Fibroblast of lung (primary cell): ENCODE measurements around the gene OR6S1. TPM values are rescaled to one million over a fixed set of nuclear protein-coding genes. Genes with fewer than 3 reads are reported as not detected.
"Not testable (repeated sequence)": the region's sequence is repeated elsewhere in the genome, so short reads cannot be mapped to it uniquely, and the experiment has no call there.

Experiments
- DNase-seq, 2 donors: peaks; one replicate each; pipeline versions ENCODE4 v3.0.0 to v3.0.0-alpha.2; 2010; ENCODE audit warnings: low read depth in 2 of 2
- H2AFZ ChIP-seq: 2 replicates; pipeline ENCODE4 v1.5.1; 2012; ENCODE audit warnings: low read length, control low read depth, inconsistent platforms
- H3K27ac ChIP-seq: 2 replicates; pipeline ENCODE4 v1.5.1; 2011; ENCODE audit warnings: low read length, control low read depth; ENCODE audit not compliant: insufficient read depth
- H3K27me3 ChIP-seq: 2 replicates; pipeline ENCODE4 v1.5.1; 2011; ENCODE audit warnings: mild to moderate bottlenecking, low read length; ENCODE audit not compliant: control insufficient read depth, insufficient read depth
- H3K36me3 ChIP-seq: 2 replicates; pipeline ENCODE4 v1.5.1; 2011; ENCODE audit warnings: low read length; ENCODE audit not compliant: control insufficient read depth, insufficient read depth
- H3K4me1 ChIP-seq: 2 replicates; pipeline ENCODE4 v1.5.1; 2011; ENCODE audit warnings: low read length; ENCODE audit not compliant: control insufficient read depth, insufficient read depth; ENCODE audit errors: extremely low read depth
- H3K4me2 ChIP-seq: 2 replicates; pipeline ENCODE4 v1.5.1; 2011; ENCODE audit warnings: low read length, control low read depth; ENCODE audit not compliant: insufficient read depth; ENCODE audit errors: extremely low read depth
- H3K4me3 ChIP-seq, 4 experiments: fragments of 200-600 bp in 1 of 4; sonication (generic) in 1 of 4; replicated peaks in 1 of 4; 2 replicates each; pipeline ENCODE4 v1.5.1; 2011 to 2016; ENCODE audit warnings: low read length in 4 of 4, low read depth in 3 of 4, mild to moderate bottlenecking in 3 of 4, control low read depth in 2 of 4, inconsistent platforms in 1 of 4, mixed read lengths in 1 of 4; ENCODE audit not compliant: insufficient read depth in 1 of 4; ENCODE audit errors: control extremely low read depth in 1 of 4
- H3K79me2 ChIP-seq: 2 replicates; pipeline ENCODE4 v1.5.1; 2012; ENCODE audit warnings: mild to moderate bottlenecking, low read length, inconsistent platforms; ENCODE audit not compliant: control insufficient read depth, insufficient read depth
- H3K9ac ChIP-seq: 2 replicates; pipeline ENCODE4 v1.5.1; 2011; ENCODE audit warnings: mild to moderate bottlenecking, low read length, control low read depth; ENCODE audit not compliant: insufficient read depth
- H3K9me3 ChIP-seq: 2 replicates; pipeline ENCODE4 v1.5.1; 2012; ENCODE audit warnings: low read depth, low read length; ENCODE audit not compliant: control insufficient read depth, insufficient read depth
- H4K20me1 ChIP-seq: 2 replicates; pipeline ENCODE4 v1.5.1; 2011; ENCODE audit warnings: low read length; ENCODE audit not compliant: control insufficient read depth, insufficient read depth; ENCODE audit errors: extremely low read depth
- EZH2 ChIP-seq: IDR thresholded peaks from 2 replicates; pipeline ENCODE4 v1.5.1; 2012; ENCODE audit warnings: low read length, control low read depth, mild to moderate bottlenecking; ENCODE audit errors: missing control alignments
- polyA plus RNA-seq, 2 donors: library from polyadenylated mRNA; depleted of rRNA in 1 of 2; stranded (reverse) in 1 of 2; unstranded in 1 of 2; fragments of >200 nt; gene quantifications; 2 replicates each; pipeline ENCODE4 v1.2.1, GENCODE V29; 2011 to 2012; ENCODE audit warnings: missing spikeins in 1 of 2
- total RNA-seq: library from RNA; depleted of rRNA; stranded (reverse); fragments of >200 nt; gene quantifications from 2 replicates; pipeline ENCODE4 v1.2.1, GENCODE V29; 2014
- TF ChIP-seq, protein P1 (sequence below), 2 donors: IDR thresholded peaks in 1 of 2; conservative IDR thresholded peaks in 1 of 2; 1 replicate in 1 of 2; 2 replicates in 1 of 2; pipeline ENCODE4 v1.5.1; 2011 to 2012; ENCODE audit warnings: low read length in 2 of 2, control low read depth in 1 of 2, inconsistent platforms in 1 of 2, low read depth in 1 of 2, mild to moderate bottlenecking in 1 of 2

OR6S1 gene
- total and polyA plus RNA-seq, 2 donors (not counting 1 experiment from before 2014, with no cell fraction given): not detected

DNA sequence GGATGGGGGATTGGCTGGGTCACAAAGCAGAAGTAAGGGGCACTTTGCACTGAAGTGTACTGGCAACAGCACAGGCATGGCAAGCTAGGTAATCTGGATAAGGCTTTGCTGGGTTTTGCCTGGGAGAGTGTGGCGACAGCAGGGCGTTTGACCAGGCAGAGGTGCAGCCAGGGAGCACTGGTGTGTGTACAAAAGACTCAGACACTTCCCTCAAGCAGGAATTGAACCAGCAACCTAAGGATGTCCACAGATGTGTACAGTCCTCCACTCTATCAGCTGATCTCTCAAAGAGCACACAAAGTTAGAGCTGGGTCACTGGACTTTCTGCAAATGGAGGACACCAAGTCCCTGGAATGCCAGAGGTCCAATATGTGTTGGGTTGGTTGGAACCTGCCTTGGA lies 27.5 kb upstream of the OR6S1 start:
- Histone ChIP-seq H2AFZ (no peak overlapping the region), H3K79me2 (no peaks in the 10 kb centered on the region), H3K4me2 (no peak overlapping the region), H3K9ac (no peak overlapping the region), H3K27me3 (no peaks in the 10 kb centered on the region), H3K9me3 (no peaks in the 10 kb centered on the region), H4K20me1 (no peaks in the 10 kb centered on the region), H3K4me3 (no peak overlapping the region), H3K4me1 (no peaks in the 10 kb centered on the region), H3K36me3 (no peaks in the 10 kb centered on the region), H3K27ac (no peak overlapping the region)
- no peak for DNase-seq
- no peak for TF ChIP-seq EZH2
- TF ChIP-seq, protein P1, sequence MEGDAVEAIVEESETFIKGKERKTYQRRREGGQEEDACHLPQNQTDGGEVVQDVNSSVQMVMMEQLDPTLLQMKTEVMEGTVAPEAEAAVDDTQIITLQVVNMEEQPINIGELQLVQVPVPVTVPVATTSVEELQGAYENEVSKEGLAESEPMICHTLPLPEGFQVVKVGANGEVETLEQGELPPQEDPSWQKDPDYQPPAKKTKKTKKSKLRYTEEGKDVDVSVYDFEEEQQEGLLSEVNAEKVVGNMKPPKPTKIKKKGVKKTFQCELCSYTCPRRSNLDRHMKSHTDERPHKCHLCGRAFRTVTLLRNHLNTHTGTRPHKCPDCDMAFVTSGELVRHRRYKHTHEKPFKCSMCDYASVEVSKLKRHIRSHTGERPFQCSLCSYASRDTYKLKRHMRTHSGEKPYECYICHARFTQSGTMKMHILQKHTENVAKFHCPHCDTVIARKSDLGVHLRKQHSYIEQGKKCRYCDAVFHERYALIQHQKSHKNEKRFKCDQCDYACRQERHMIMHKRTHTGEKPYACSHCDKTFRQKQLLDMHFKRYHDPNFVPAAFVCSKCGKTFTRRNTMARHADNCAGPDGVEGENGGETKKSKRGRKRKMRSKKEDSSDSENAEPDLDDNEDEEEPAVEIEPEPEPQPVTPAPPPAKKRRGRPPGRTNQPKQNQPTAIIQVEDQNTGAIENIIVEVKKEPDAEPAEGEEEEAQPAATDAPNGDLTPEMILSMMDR (conservative IDR thresholded peaks at IDR 0.05 in 1 of 2, IDR thresholded peaks at IDR 0.05 in 1 of 2; ENCODE audit: low read depth in 1 of 2, low read length in 2 of 2): no peak

- Histone ChIP-seq H3K4me3 (no peak overlapping the region), H3K4me1 (no peaks in the 10 kb centered on the region), H2AFZ (no peak overlapping the region), H3K27ac (no peak overlapping the region), H3K36me3 (no peaks in the 10 kb centered on the region), H3K4me2 (no peak overlapping the region), H3K9ac (no peak overlapping the region), H4K20me1 (no peaks in the 10 kb centered on the region), H3K27me3 (no peaks in the 10 kb centered on the region), H3K9me3 (no peaks in the 10 kb centered on the region), H3K79me2 (no peaks in the 10 kb centered on the region)
- TF ChIP-seq, protein P1 (conservative IDR thresholded peaks at IDR 0.05 in 1 of 2, IDR thresholded peaks at IDR 0.05 in 1 of 2; ENCODE audit: low read depth in 1 of 2, low read length in 2 of 2): no peak
- DNase-seq: no peak
Observed at GRCh38 chr14:20667957-20668356, 26.5 kb upstream of the OR6S1 start.

DNA sequence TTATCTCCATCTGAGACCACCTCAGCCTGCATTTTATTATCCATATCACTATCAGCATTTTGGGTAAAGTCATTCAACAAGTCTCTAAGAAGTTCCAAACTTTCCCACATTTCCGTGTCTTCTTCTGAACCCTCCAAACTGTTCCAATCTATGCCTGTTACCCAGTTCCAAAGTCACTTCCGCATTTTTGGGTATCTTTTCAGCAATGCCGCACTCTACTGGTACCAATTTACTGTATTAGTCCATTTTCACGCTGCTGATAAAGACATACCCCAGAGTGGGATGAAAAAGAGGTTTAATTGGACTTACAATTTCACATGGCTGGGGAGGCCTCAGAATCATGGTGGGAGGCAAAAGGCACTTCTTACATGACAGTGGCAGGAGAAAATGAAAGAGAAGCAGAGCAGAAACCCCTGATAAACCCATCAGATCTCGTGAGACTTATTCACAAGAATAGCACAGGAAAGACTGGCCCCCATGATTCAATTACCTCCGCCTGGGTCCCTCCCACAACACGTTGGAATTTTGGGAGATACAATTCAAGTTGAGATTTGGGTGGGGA lies 25.0 kb upstream of the OR6S1 start:
- not testable (repeated sequence) for H3K9ac ChIP-seq, H3K9me3 ChIP-seq, H3K36me3 ChIP-seq, H3K27ac ChIP-seq, H3K4me2 ChIP-seq, H3K4me1 ChIP-seq, H2AFZ ChIP-seq, DNase-seq, H4K20me1 ChIP-seq, H3K79me2 ChIP-seq, H3K27me3 ChIP-seq, H3K4me3 ChIP-seq
